ENCODE results near the gene ENGASE. TPM values are rescaled to one million over a fixed set of nuclear protein-coding genes. Genes with fewer than 3 reads are reported as not detected.

ENGASE gene
- total and polyA plus RNA-seq, 2 experiments from 2014 or later = 9.0 to 27.1 TPM

DNA sequence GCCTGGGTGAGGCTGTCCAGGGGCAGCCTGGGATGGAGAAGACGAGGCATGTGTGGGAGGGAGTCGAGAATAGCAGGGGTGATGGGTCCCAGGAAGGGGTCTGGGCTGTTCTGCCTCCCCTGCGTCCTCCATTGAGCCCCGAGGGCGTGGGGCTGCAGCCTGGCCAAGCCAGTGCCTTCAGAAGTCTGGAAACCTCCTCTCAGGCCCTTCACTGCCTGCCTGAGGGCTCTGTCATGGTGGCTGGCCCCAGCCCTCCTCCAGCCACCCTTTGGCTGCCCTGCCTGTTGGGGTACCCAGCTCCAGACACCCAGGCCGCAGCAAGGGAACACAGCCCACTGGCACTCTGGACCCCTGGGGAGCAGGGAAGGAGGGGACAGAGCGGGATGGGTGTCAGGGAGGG, 27.6 kb downstream of the ENGASE start:
- H3F3A ChIP-seq (replicated peaks; ENCODE audit: low read depth) = no peaks in the 10 kb centered on the region
- no peak overlapping the region for H3K4me2 ChIP-seq
- no peaks in the 10 kb centered on the region for H3K36me3 ChIP-seq (ENCODE audit: insufficient read depth)
- no peaks in the 10 kb centered on the region for H3K9me3 Mint-ChIP-seq
- H3K27ac ChIP-seq (ENCODE audit: low read depth) = no peak overlapping the region
- H2AFZ ChIP-seq = no peak overlapping the region
- H4K20me1 ChIP-seq (replicated peaks; ENCODE audit: insufficient read depth) = no peaks in the 10 kb centered on the region
- H3K27ac Mint-ChIP-seq = no peak overlapping the region
- no peaks in the 10 kb centered on the region for H3K79me2 ChIP-seq (replicated peaks; ENCODE audit: insufficient read depth)
- no peak for DNase-seq (ENCODE audit: low spot score)
- H3K27me3 ChIP-seq (ENCODE audit: insufficient read depth) = no peaks in the 10 kb centered on the region
- H3K4me1 ChIP-seq (ENCODE audit: insufficient read depth) = peaks cover 8% of the 10 kb centered on the region; the same call in 1 of the 2 replicates
- no peak overlapping the region for H3K4me3 Mint-ChIP-seq
- H3K27me3 Mint-ChIP-seq (ENCODE audit: insufficient read depth, low read depth, poor library complexity) = peaks cover 19% of the 10 kb centered on the region
- TF ChIP-seq EZH2 (IDR thresholded peaks at IDR 0.05; ENCODE audit: low read depth, unreplicated experiment) (no peak), EZH2phosphoT487 (IDR thresholded peaks at IDR 0.05; ENCODE audit: unreplicated experiment) (no peak), REST (IDR thresholded peaks at IDR 0.05; ENCODE audit: unreplicated experiment) (no peak), JUNB (IDR thresholded peaks at IDR 0.05; ENCODE audit: unreplicated experiment) (no peak), POLR2AphosphoS5 (IDR thresholded peaks at IDR 0.05; ENCODE audit: low read depth) (no peak), CTCF (conservative IDR thresholded peaks at IDR 0.05; ENCODE audit: low read depth in 2 of 2) (no peak)
- no peak overlapping the region for H3K4me3 ChIP-seq
- no peaks in the 10 kb centered on the region for H3K36me3 Mint-ChIP-seq (ENCODE audit: low read depth)
- H3K4me1 Mint-ChIP-seq = peaks cover 11% of the 10 kb centered on the region
- no peak for ATAC-seq
- no peaks in the 10 kb centered on the region for H3K9me2 ChIP-seq (ENCODE audit: insufficient read depth)

DNA sequence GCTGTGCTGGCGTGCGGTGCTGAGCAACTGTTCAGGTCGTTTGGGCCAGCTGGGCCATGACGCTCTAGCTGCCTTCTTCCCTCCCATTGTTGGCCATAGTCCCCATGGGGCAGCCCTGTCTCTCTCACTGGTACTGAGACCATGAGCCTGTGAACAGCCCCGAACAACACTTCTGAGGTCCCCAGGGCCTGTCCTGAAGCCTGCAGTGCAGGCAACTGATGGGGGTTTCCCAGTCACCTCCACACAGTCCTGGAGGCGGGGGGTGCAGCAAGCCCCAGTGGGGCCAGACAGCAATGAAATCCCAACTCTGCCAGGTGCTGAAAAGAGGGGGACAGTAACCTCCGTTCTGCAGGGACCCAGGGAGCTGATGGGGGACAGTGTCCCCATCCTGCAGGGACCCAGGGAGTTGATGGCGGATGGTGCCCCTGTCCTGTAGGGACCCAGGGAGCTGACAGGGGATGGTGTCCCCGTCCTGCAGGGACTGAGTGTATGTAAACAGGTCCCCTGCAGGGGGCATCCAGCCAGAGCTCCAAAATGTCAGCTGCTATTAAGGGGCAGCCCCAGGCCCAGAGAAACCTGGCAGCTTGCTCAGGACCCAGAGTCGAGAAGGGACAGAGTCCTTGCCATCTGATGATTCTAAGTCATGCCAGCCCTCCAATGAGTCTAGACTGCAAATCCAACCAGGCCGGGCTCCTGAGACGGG, 30.4 kb downstream of the ENGASE start:
- Mint-ChIP-seq H3K9me3 (no peaks in the 10 kb centered on the region), H3K36me3 (ENCODE audit: low read depth) (no peaks in the 10 kb centered on the region), H3K4me3 (no peak overlapping the region), H3K4me1 (peaks cover 3% of the 10 kb centered on the region; the same call in 2 of the 3 replicates), H3K27me3 (ENCODE audit: insufficient read depth, low read depth, poor library complexity) (peaks cover 19% of the 10 kb centered on the region), H3K27ac (no peak overlapping the region)
- DNase-seq (ENCODE audit: low spot score) = no peak
- Histone ChIP-seq H3K27ac (ENCODE audit: low read depth) (no peak overlapping the region), H2AFZ (no peak overlapping the region), H3K36me3 (ENCODE audit: insufficient read depth) (no peaks in the 10 kb centered on the region), H3K4me3 (no peak overlapping the region), H3K9me2 (ENCODE audit: insufficient read depth) (no peaks in the 10 kb centered on the region), H3K4me2 (no peak overlapping the region), H3F3A (replicated peaks; ENCODE audit: low read depth) (no peaks in the 10 kb centered on the region), H3K4me1 (ENCODE audit: insufficient read depth) (no peaks in the 10 kb centered on the region), H4K20me1 (replicated peaks; ENCODE audit: insufficient read depth) (no peaks in the 10 kb centered on the region), H3K79me2 (replicated peaks; ENCODE audit: insufficient read depth) (no peaks in the 10 kb centered on the region), H3K27me3 (ENCODE audit: insufficient read depth) (no peaks in the 10 kb centered on the region)
- peak; percentile 13 for ATAC-seq
- no peak for TF ChIP-seq ZNF114 (CRISPR knock-in tag; IDR thresholded peaks at IDR 0.05)
- TF ChIP-seq, protein P1, sequence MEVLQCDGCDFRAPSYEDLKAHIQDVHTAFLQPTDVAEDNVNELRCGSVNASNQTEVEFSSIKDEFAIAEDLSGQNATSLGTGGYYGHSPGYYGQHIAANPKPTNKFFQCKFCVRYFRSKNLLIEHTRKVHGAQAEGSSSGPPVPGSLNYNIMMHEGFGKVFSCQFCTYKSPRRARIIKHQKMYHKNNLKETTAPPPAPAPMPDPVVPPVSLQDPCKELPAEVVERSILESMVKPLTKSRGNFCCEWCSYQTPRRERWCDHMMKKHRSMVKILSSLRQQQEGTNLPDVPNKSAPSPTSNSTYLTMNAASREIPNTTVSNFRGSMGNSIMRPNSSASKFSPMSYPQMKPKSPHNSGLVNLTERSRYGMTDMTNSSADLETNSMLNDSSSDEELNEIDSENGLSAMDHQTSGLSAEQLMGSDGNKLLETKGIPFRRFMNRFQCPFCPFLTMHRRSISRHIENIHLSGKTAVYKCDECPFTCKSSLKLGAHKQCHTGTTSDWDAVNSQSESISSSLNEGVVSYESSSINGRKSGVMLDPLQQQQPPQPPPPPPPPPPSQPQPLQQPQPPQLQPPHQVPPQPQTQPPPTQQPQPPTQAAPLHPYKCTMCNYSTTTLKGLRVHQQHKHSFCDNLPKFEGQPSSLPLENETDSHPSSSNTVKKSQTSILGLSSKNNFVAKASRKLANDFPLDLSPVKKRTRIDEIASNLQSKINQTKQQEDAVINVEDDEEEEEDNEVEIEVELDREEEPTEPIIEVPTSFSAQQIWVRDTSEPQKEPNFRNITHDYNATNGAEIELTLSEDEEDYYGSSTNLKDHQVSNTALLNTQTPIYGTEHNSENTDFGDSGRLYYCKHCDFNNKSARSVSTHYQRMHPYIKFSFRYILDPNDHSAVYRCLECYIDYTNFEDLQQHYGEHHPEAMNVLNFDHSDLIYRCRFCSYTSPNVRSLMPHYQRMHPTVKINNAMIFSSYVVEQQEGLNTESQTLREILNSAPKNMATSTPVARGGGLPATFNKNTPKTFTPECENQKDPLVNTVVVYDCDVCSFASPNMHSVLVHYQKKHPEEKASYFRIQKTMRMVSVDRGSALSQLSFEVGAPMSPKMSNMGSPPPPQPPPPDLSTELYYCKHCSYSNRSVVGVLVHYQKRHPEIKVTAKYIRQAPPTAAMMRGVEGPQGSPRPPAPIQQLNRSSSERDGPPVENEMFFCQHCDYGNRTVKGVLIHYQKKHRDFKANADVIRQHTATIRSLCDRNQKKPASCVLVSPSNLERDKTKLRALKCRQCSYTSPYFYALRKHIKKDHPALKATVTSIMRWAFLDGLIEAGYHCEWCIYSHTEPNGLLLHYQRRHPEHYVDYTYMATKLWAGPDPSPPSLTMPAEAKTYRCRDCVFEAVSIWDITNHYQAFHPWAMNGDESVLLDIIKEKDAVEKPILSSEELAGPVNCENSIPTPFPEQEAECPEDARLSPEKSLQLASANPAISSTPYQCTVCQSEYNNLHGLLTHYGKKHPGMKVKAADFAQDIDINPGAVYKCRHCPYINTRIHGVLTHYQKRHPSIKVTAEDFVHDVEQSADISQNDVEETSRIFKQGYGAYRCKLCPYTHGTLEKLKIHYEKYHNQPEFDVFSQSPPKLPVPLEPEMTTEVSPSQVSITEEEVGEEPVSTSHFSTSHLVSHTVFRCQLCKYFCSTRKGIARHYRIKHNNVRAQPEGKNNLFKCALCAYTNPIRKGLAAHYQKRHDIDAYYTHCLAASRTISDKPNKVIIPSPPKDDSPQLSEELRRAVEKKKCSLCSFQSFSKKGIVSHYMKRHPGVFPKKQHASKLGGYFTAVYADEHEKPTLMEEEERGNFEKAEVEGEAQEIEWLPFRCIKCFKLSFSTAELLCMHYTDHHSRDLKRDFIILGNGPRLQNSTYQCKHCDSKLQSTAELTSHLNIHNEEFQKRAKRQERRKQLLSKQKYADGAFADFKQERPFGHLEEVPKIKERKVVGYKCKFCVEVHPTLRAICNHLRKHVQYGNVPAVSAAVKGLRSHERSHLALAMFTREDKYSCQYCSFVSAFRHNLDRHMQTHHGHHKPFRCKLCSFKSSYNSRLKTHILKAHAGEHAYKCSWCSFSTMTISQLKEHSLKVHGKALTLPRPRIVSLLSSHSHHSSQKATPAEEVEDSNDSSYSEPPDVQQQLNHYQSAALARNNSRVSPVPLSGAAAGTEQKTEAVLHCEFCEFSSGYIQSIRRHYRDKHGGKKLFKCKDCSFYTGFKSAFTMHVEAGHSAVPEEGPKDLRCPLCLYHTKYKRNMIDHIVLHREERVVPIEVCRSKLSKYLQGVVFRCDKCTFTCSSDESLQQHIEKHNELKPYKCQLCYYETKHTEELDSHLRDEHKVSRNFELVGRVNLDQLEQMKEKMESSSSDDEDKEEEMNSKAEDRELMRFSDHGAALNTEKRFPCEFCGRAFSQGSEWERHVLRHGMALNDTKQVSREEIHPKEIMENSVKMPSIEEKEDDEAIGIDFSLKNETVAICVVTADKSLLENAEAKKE (CRISPR knock-in tag; IDR thresholded peaks at IDR 0.05) = no peak
- TF ChIP-seq ZNF331 (CRISPR knock-in tag; IDR thresholded peaks at IDR 0.05; ENCODE audit: low read depth) = no peak
- no peak for TF ChIP-seq NANOG (IDR thresholded peaks at IDR 0.05; ENCODE audit: borderline replicate concordance)

Measured in GM23338 (cell line).